HEK293T (cell line): Measurements from ENCODE around the gene CD33.

Experiments used
- BHLHE40 ChIP-seq: fragments of 450-650 bp; IDR thresholded peaks from 2 replicates; pipeline ENCODE4 v1.6.1; 2016; ENCODE audit warnings: mild to moderate bottlenecking, moderate library complexity, borderline replicate concordance
- FOXK2 ChIP-seq: fragments of 450-650 bp; IDR thresholded peaks from 2 replicates; pipeline ENCODE4 v1.6.1; 2016; ENCODE audit warnings: mild to moderate bottlenecking
- FOXM1 ChIP-seq: fragments of 450-650 bp; IDR thresholded peaks from 2 replicates; pipeline ENCODE4 v1.6.1; 2017; ENCODE audit warnings: mild to moderate bottlenecking, borderline replicate concordance
- PKNOX1 ChIP-seq: fragments of 450-650 bp; IDR thresholded peaks from 2 replicates; pipeline ENCODE4 v1.6.1; 2016
- TARDBP ChIP-seq: fragments of 450-650 bp; IDR thresholded peaks from 2 replicates; pipeline ENCODE4 v1.6.1; 2016

DNA sequence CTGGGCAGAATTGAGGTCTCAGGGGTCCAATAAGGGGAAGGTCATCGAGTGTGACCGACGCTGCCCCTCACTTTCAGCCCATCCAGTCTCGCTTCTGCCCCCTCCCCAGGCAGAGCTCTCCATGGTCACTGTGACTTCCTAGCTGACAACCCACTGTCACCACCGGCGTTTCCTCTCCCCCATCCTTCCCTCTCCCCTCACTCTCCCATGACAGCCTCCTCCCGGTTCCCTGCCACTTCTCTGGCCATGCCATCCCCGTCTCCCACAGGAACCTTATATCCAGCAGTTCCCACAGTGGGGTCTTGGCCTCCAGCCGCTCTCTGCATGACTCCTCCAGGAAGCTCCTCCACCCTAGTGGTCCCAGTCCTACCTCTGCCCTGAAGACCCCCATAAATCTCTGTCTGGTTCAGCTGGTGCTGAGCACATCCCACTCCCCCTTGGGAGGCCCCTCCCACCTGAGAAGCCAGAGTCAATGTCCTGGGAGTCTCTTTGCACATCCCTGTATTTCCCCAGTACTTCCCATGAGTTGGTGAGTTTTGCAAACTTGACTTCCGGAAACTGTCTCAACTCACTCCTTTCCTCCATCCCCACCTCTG lies 24.7 kb upstream of the CD33 start:
- no peak for TF ChIP-seq FOXM1
- no peak for TF ChIP-seq BHLHE40
- no peak for TF ChIP-seq FOXK2
- no peak for TF ChIP-seq TARDBP
- TF ChIP-seq PKNOX1: no peak
